NT2/D1 (cell line): Measurements from ENCODE around the gene ALDH1L2.

ENCODE experiments used
- DNase-seq: peaks from one replicate; pipeline ENCODE4 v3.0.0-alpha.2; 2011; ENCODE audit warnings: low read depth, low spot score
- H3K27me3 ChIP-seq: 2 replicates; pipeline ENCODE4 v1.6.0; 2011; ENCODE audit warnings: mild to moderate bottlenecking; ENCODE audit not compliant: insufficient read length, insufficient read depth
- H3K36me3 ChIP-seq: 2 replicates; pipeline ENCODE4 v1.6.1; 2011; ENCODE audit warnings: mild to moderate bottlenecking, low read length, mixed read lengths; ENCODE audit not compliant: insufficient read depth, insufficient read length
- H3K4me1 ChIP-seq: 2 replicates; pipeline ENCODE4 v1.5.1; 2011; ENCODE audit not compliant: insufficient read depth, insufficient read length
- H3K4me3 ChIP-seq: 2 replicates; pipeline ENCODE4 v1.5.1; 2011; ENCODE audit warnings: low read depth; ENCODE audit not compliant: insufficient read length
- H3K9ac ChIP-seq: 2 replicates; pipeline ENCODE4 v1.6.0; 2011; ENCODE audit warnings: low read depth; ENCODE audit not compliant: insufficient read length
- H3K9me3 ChIP-seq: 2 replicates; pipeline ENCODE4 v1.5.1; 2011; ENCODE audit warnings: mild to moderate bottlenecking, low read length; ENCODE audit not compliant: insufficient read depth
- SUZ12 ChIP-seq: IDR thresholded peaks from 2 replicates; pipeline ENCODE4 v1.6.1; 2011; ENCODE audit not compliant: insufficient read length, insufficient read depth; ENCODE audit errors: extremely low read depth
- YY1 ChIP-seq: IDR thresholded peaks from 2 replicates; pipeline ENCODE4 v1.6.1; 2011; ENCODE audit not compliant: insufficient read length, insufficient read depth
- ZNF274 ChIP-seq: IDR thresholded peaks from 2 replicates; pipeline ENCODE4 v1.6.1; 2011; ENCODE audit warnings: mild to moderate bottlenecking, low read depth, low read length

ALDH1L2 gene

GRCh38 chr12:105107494-105108371 is 23.5 kb upstream of the ALDH1L2 start, which contains the start of gene WASHC4:
Gene WASHC4 (plus strand): TSS chr12:105107731. CDS start chr12:105107801, 70 bp downstream.
- peak; percentile 93 for DNase-seq
- Histone ChIP-seq H3K27me3 (peaks cover 15% of the 10 kb centered on the region), H3K4me3 (peak within 1 kb of the TSS; percentile 98), H3K36me3 (peaks cover 18% of the 10 kb centered on the region), H3K9me3 (0 out of 2 replicates have a peak, but pooled peaks cover 13% of the 10 kb centered on the region), H3K9ac (peak within 1 kb of the TSS; percentile 96), H3K4me1 (no peaks in the 10 kb centered on the region)
- no peak for TF ChIP-seq ZNF274
- peak; percentile 88 for TF ChIP-seq YY1

GRCh38 chr12:105107171-105107493 is 22.9 kb upstream of the ALDH1L2 start:
- Histone ChIP-seq H3K4me1 (no peaks in the 10 kb centered on the region), H3K27me3 (peaks cover 15% of the 10 kb centered on the region), H3K9ac (peak overlapping the region; percentile 34), H3K9me3 (0 out of 2 replicates have a peak, but pooled peaks cover 9% of the 10 kb centered on the region), H3K36me3 (peaks cover 12% of the 10 kb centered on the region), H3K4me3 (peak overlapping the region; percentile 98)
- no peak for DNase-seq
- TF ChIP-seq SUZ12, result no peak
- TF ChIP-seq YY1, result no peak
- TF ChIP-seq ZNF274, result no peak

DNA sequence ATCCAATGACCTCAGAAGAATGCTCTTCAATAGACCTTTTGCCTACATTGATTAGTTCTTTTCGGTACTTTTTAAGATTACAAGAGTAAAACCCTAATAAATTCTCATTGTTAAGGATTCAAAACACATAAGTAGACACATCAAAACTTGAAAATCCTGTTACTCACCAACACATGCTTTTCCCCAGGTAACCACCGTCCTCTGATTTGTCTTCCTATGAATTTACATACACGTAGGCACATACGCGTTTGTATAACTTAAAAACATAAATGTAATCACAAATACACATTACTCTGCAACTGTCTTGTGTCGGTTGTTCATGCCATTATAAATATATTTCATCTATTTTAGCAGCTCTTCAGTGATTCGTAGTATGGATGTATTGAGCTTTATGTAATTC is 22.4 kb upstream of the ALDH1L2 start:
- DNase-seq, result no peak
- 0 out of 2 replicates have a peak, but pooled peaks cover 4% of the 10 kb centered on the region for H3K9me3 ChIP-seq
- no peaks in the 10 kb centered on the region for H3K4me1 ChIP-seq
- no peak overlapping the region for H3K9ac ChIP-seq
- peaks cover 15% of the 10 kb centered on the region for H3K27me3 ChIP-seq
- H3K36me3 ChIP-seq, result peaks cover 7% of the 10 kb centered on the region
- TF ChIP-seq ZNF274 (no peak), YY1 (no peak)
- H3K4me3 ChIP-seq, result peak overlapping the region; percentile 98

- H3K27me3 ChIP-seq, result peaks cover 15% of the 10 kb centered on the region
- no peak for TF ChIP-seq ZNF274
- no peak for TF ChIP-seq SUZ12
- no peak for TF ChIP-seq YY1
- H3K4me3 ChIP-seq, result no peak overlapping the region
- 0 out of 2 replicates have a peak, but pooled peaks cover 3% of the 10 kb centered on the region for H3K9me3 ChIP-seq
- no peaks in the 10 kb centered on the region for H3K4me1 ChIP-seq
- no peak for DNase-seq
- no peak overlapping the region for H3K9ac ChIP-seq
- no peaks in the 10 kb centered on the region for H3K36me3 ChIP-seq
Observed at GRCh38 chr12:105104762-105105161, 20.5 kb upstream of the ALDH1L2 start.

DNA sequence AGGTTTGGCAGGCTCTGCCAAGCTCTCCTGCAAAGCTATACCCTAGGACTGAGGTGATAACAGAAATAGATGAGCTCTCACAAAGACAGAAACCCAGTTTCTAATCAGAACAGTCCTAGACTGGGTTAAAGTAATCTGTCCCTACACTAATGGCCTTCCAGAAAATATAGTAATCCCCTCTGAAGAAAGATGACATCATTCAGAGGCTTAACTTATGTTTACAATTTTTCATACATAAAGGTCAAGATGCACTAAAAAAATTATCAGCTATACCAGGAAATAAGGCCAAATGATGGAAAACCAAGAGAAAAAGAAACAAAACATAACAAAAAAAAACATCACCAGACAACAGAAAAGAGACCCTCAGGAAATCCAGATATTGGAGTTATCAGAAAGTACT is 18.4 kb upstream of the ALDH1L2 start:
- H3K4me1 ChIP-seq, result no peaks in the 10 kb centered on the region
- peaks cover 15% of the 10 kb centered on the region for H3K27me3 ChIP-seq
- H3K36me3 ChIP-seq, result no peaks in the 10 kb centered on the region
- H3K9me3 ChIP-seq, result 0 out of 2 replicates have a peak, but pooled peaks cover 3% of the 10 kb centered on the region
- TF ChIP-seq SUZ12, result no peak
- no peak for TF ChIP-seq YY1
- no peak for TF ChIP-seq ZNF274
- no peak for DNase-seq
- H3K4me3 ChIP-seq, result no peak overlapping the region
- H3K9ac ChIP-seq, result no peak overlapping the region

- TF ChIP-seq ZNF274, result no peak
- no peak for TF ChIP-seq SUZ12
- no peak for TF ChIP-seq YY1
- Histone ChIP-seq H3K9me3 (peaks cover 7% of the 10 kb centered on the region; the same call in 1 of the 2 replicates), H3K4me3 (no peak overlapping the region), H3K36me3 (no peaks in the 10 kb centered on the region), H3K9ac (no peak overlapping the region), H3K4me1 (no peaks in the 10 kb centered on the region), H3K27me3 (peaks cover 2% of the 10 kb centered on the region)
- DNase-seq, result no peak
Observed at GRCh38 chr12:105100998-105101397, 16.7 kb upstream of the ALDH1L2 start.

- H3K36me3 ChIP-seq, result no peaks in the 10 kb centered on the region
- peaks cover 12% of the 10 kb centered on the region; the same call in 1 of the 2 replicates for H3K9me3 ChIP-seq
- TF ChIP-seq SUZ12 (no peak), YY1 (no peak)
- H3K9ac ChIP-seq, result no peak overlapping the region
- H3K4me3 ChIP-seq, result no peak overlapping the region
- no peaks in the 10 kb centered on the region for H3K27me3 ChIP-seq
- no peak for DNase-seq
- no peaks in the 10 kb centered on the region for H3K4me1 ChIP-seq
Observed at GRCh38 chr12:105100207-105100985, 16.1 kb upstream of the ALDH1L2 start.
